Skeletal muscle tissue (tissue), 4 donors: ENCODE measurements around the gene MAML3. TPM values are rescaled to one million over a fixed set of nuclear protein-coding genes. Genes with fewer than 3 reads are reported as not detected.
A peak's percentile ranks its signal among the peaks of the same experiment; 100 is the strongest.

ENCODE experiments used
- H3K27ac ChIP-seq: one replicate; pipeline ENCODE4 v1.7.0; 2013; ENCODE audit warnings: mild to moderate bottlenecking, low read depth, low read length, inconsistent platforms
- H3K27me3 ChIP-seq, 3 donors: one replicate each; pipeline ENCODE4 v1.7.0; 2013; ENCODE audit warnings: low read length in 3 of 3; ENCODE audit not compliant: control insufficient read depth in 3 of 3, insufficient read depth in 3 of 3
- H3K36me3 ChIP-seq, 3 donors: one replicate each; pipeline ENCODE4 v1.7.0; 2013; ENCODE audit warnings: low read length in 3 of 3; ENCODE audit not compliant: control insufficient read depth in 3 of 3, insufficient read depth in 3 of 3
- H3K4me1 ChIP-seq, 3 donors: one replicate each; pipeline ENCODE4 v1.7.0; 2013; ENCODE audit warnings: low read length in 3 of 3, mild to moderate bottlenecking in 3 of 3; ENCODE audit not compliant: control insufficient read depth in 3 of 3, insufficient read depth in 3 of 3
- H3K4me3 ChIP-seq, 3 donors: one replicate each; pipeline ENCODE4 v1.7.0; 2013; ENCODE audit warnings: low read length in 3 of 3
- H3K9ac ChIP-seq, 3 donors: one replicate each; pipeline ENCODE4 v1.7.0; 2013; ENCODE audit warnings: low read length in 3 of 3, mild to moderate bottlenecking in 3 of 3, moderate library complexity in 2 of 3, low read depth in 1 of 3
- H3K9me3 ChIP-seq, 3 donors: one replicate each; pipeline ENCODE4 v1.7.0; 2013; ENCODE audit warnings: low read length in 3 of 3; ENCODE audit not compliant: control insufficient read depth in 3 of 3
- total RNA-seq: library from RNA; depleted of rRNA; stranded (reverse); fragments of >200 nt; gene quantifications from one replicate; pipeline ENCODE4 v1.2.3, GENCODE V29; 2014
- donor health status: Osteomylitis.

Gene MAML3
- total RNA-seq, 1 donor from 2014 or later = 3.1 TPM

DNA sequence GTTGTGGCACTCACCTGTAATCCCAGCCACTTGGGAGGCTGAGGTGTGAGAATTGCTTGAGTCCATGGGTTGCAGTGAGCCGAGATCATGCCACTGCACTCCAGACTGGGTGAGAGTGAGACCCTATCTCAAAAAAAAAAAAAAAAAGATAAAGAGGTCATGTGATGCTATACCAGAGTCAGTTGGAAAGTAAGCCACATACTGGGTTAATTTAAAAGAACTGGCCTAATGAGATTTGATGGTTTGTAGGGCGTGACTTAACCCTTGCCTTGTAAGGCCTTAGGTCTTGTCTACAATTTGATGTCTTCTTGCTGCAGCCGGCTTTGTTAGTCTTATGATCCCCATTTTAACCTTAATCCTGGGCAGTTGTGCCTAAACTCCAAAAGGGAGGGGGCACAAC, 483.2 kb downstream of the MAML3 start:
- peaks cover 19 to 34% (median 31%) of the 10 kb centered on the region in 3 donors for H3K4me1 ChIP-seq

GRCh38 chr4:139669890-139670289, 484.1 kb downstream of the MAML3 start:
- H3K27ac ChIP-seq = no peak overlapping the region
- no peaks in the 10 kb centered on the region for H3K27me3 ChIP-seq
- no peak overlapping the region for H3K4me3 ChIP-seq
- no peak overlapping the region for H3K9ac ChIP-seq
- peaks cover 23 to 38% (median 37%) of the 10 kb centered on the region in 3 donors for H3K4me1 ChIP-seq
- peaks cover 0 to 6% (median 5%) of the 10 kb centered on the region in 3 donors for H3K36me3 ChIP-seq
- no peaks in the 10 kb centered on the region for H3K9me3 ChIP-seq

More for the DNA sequence above, 483.2 kb downstream of the MAML3 start:
- no peak overlapping the region for H3K9ac ChIP-seq
- H3K4me3 ChIP-seq = no peak overlapping the region
- H3K36me3 ChIP-seq = peaks cover 0 to 8% (median 6%) of the 10 kb centered on the region in 3 donors
- H3K9me3 ChIP-seq = no peaks in the 10 kb centered on the region
- H3K27me3 ChIP-seq = no peaks in the 10 kb centered on the region
- H3K27ac ChIP-seq = no peak overlapping the region

- no peaks in the 10 kb centered on the region for H3K9me3 ChIP-seq
- H3K36me3 ChIP-seq = peaks cover 0 to 6% (median 5%) of the 10 kb centered on the region in 3 donors
- H3K4me3 ChIP-seq = no peak overlapping the region
- H3K27me3 ChIP-seq = no peaks in the 10 kb centered on the region
- peak overlapping the region in 1 of 3 donors; percentile 12 for H3K9ac ChIP-seq
- H3K27ac ChIP-seq = no peak overlapping the region
- peaks cover 23 to 38% (median 37%) of the 10 kb centered on the region in 3 donors for H3K4me1 ChIP-seq
Measured at GRCh38 chr4:139669335-139669734, 484.6 kb downstream of the MAML3 start.

- no peaks in the 10 kb centered on the region for H3K9me3 ChIP-seq
- H3K27ac ChIP-seq = no peak overlapping the region
- H3K27me3 ChIP-seq = no peaks in the 10 kb centered on the region
- H3K9ac ChIP-seq = peak overlapping the region in 1 of 3 donors; percentile 12
- peak overlapping the region in 1 of 3 donors; percentile 23 for H3K4me3 ChIP-seq
- H3K4me1 ChIP-seq = peaks cover 23 to 38% (median 37%) of the 10 kb centered on the region in 3 donors
- peaks cover 0 to 6% (median 5%) of the 10 kb centered on the region in 3 donors for H3K36me3 ChIP-seq
Measured at GRCh38 chr4:139668658-139669201, 485.3 kb downstream of the MAML3 start.

- no peak overlapping the region for H3K27ac ChIP-seq
- H3K4me1 ChIP-seq = peaks cover 23 to 38% (median 37%) of the 10 kb centered on the region in 3 donors
- peak overlapping the region in 1 of 3 donors; percentile 27 for H3K9ac ChIP-seq
Measured at GRCh38 chr4:139668036-139668435, 485.9 kb downstream of the MAML3 start.

More at GRCh38 chr4:139668036-139668435, 485.9 kb downstream of the MAML3 start:
- Histone ChIP-seq H3K9me3 (no peaks in the 10 kb centered on the region), H3K36me3 (peaks cover 0 to 6% (median 5%) of the 10 kb centered on the region in 3 donors), H3K4me3 (peak overlapping the region in 1 of 3 donors; percentile 71), H3K27me3 (no peaks in the 10 kb centered on the region)

Other genes with a start within 250 kb of the MAML3 start
- 13.6 TPM for gene SCOC, start 219.5 kb upstream of the MAML3 start, total RNA-seq